ENCODE measurements around the gene EXOC3L4.

The EXOC3L4 gene

GRCh38 chr14:103071544-103072251, 22.8 kb upstream of the EXOC3L4 start:
- DNase-seq = no peak

- no peak for DNase-seq
Observed at GRCh38 chr14:103072595-103073366, 21.7 kb upstream of the EXOC3L4 start.

GRCh38 chr14:103073367-103073875, 21.1 kb upstream of the EXOC3L4 start:
- no peak for DNase-seq

GRCh38 chr14:103073876-103074728, 20.4 kb upstream of the EXOC3L4 start:
- no peak for DNase-seq

- peak; percentile 71 for DNase-seq
Observed at GRCh38 chr14:103074729-103075367, 19.7 kb upstream of the EXOC3L4 start.

- peak; percentile 72 for DNase-seq
Observed at GRCh38 chr14:103078420-103078749, 16.1 kb upstream of the EXOC3L4 start.

GRCh38 chr14:103078860-103079587, 15.5 kb upstream of the EXOC3L4 start:
- peak; percentile 12 for DNase-seq

- no peak for DNase-seq
Observed at GRCh38 chr14:103081951-103082350, 12.6 kb upstream of the EXOC3L4 start.

- peak; percentile 35 for DNase-seq
Observed at GRCh38 chr14:103084021-103084919, 10.3 kb upstream of the EXOC3L4 start, which contains the start of gene LBHD2. Gene LBHD2 (plus strand): TSS chr14:103084210. CDS start chr14:103086013, 1,803 bp downstream.

- peak; percentile 19 for DNase-seq
Observed at GRCh38 chr14:103085106-103086091, 9.1 kb upstream of the EXOC3L4 start.

- peak; percentile 17 for DNase-seq
Observed at GRCh38 chr14:103086771-103087342, 7.7 kb upstream of the EXOC3L4 start.

- peak; percentile 15 for DNase-seq
Observed at GRCh38 chr14:103087343-103087835, 7.1 kb upstream of the EXOC3L4 start.

GRCh38 chr14:103088921-103089320, 5.6 kb upstream of the EXOC3L4 start:
- DNase-seq = no peak

- no peak for DNase-seq
Observed at GRCh38 chr14:103089386-103090335, 4.9 kb upstream of the EXOC3L4 start.

GRCh38 chr14:103090481-103091020, 4.0 kb upstream of the EXOC3L4 start:
- DNase-seq = no peak

- no peak for DNase-seq
Observed at GRCh38 chr14:103091041-103091882, 3.3 kb upstream of the EXOC3L4 start.

GRCh38 chr14:103091883-103092222, 2.7 kb upstream of the EXOC3L4 start:
- no peak for DNase-seq

Measured in right hindlimb (tissue), 1 donor.